Smooth muscle cell (in vitro differentiated cells): ENCODE measurements around the gene PAPLN. TPM values are rescaled to one million over a fixed set of nuclear protein-coding genes. Genes with fewer than 3 reads are reported as not detected.

Source experiments
- DNase-seq: peaks from one replicate; lab custom pipeline; 2025; ENCODE audit not compliant: unreplicated experiment; lab: John Stamatoyannopoulos, UW
- H2AFZ ChIP-seq: fragments of 200-600 bp; sonication (generic); 2 replicates; pipeline ENCODE4 v1.6.0; 2016; ENCODE audit warnings: antibody characterized with exemption, low read depth, mild to moderate bottlenecking
- H3F3A ChIP-seq: fragments of 200-600 bp; sonication (generic); 2 replicates; pipeline ENCODE4 v1.6.0; 2017; ENCODE audit warnings: antibody characterized with exemption, low read depth
- H3K27ac ChIP-seq: fragments of 200-600 bp; sonication (generic); 2 replicates; pipeline ENCODE4 v1.5.1; 2016; ENCODE audit warnings: low read depth, mild to moderate bottlenecking
- H3K27me3 ChIP-seq: fragments of 200-600 bp; sonication (generic); 2 replicates; pipeline ENCODE4 v1.6.1; 2016; ENCODE audit warnings: low read depth, mild to moderate bottlenecking
- H3K36me3 ChIP-seq: fragments of 200-600 bp; sonication (generic); 2 replicates; pipeline ENCODE4 v1.5.1; 2016; ENCODE audit warnings: low read depth
- H3K4me1 ChIP-seq: fragments of 200-600 bp; sonication (generic); 2 replicates; pipeline ENCODE4 v1.5.1; 2016; ENCODE audit warnings: low read depth
- H3K4me2 ChIP-seq: fragments of 200-600 bp; sonication (generic); 2 replicates; pipeline ENCODE4 v1.6.0; 2016; ENCODE audit warnings: mild to moderate bottlenecking
- H3K4me3 ChIP-seq: fragments of 200-600 bp; sonication (generic); 2 replicates; pipeline ENCODE4 v1.5.1; 2016; ENCODE audit warnings: mild to moderate bottlenecking
- H3K79me2 ChIP-seq: fragments of 200-600 bp; sonication (generic); 2 replicates; pipeline ENCODE4 v1.6.0; 2016; ENCODE audit warnings: low read depth, mild to moderate bottlenecking
- H3K9ac ChIP-seq: fragments of 200-600 bp; sonication (generic); 2 replicates; pipeline ENCODE4 v1.6.0; 2016; ENCODE audit warnings: low read depth
- H3K9me3 ChIP-seq: fragments of 200-600 bp; sonication (generic); replicated peaks from 2 replicates; pipeline ENCODE4 v1.5.1; 2016; ENCODE audit warnings: low read depth
- H4K20me1 ChIP-seq: fragments of 200-600 bp; sonication (generic); 2 replicates; pipeline ENCODE4 v1.6.0; 2016; ENCODE audit warnings: low read depth
- WGBS: methylation state at CpG from one replicate; pipeline ENCODE4 v1.1.7; 2016; ENCODE audit warnings: low lambda C conversion rate; 5-methylcytosine and 5-hydroxymethylcytosine counted together
- polyA plus RNA-seq: library from polyadenylated mRNA; unstranded; fragments of >200 nt; fragmentation: Nextera tagmentation; extraction: Ambion mirVana; gene quantifications from 2 replicates; pipeline ENCODE4 v1.2.1, GENCODE V29; 2016
- total RNA-seq: library from RNA; depleted of rRNA; stranded (reverse); fragments of >200 nt; gene quantifications from 2 replicates; pipeline ENCODE4 v1.2.3, GENCODE V29; 2014
- TF ChIP-seq, protein P1 (sequence below): fragments of 200-600 bp; sonication (generic); IDR thresholded peaks from 2 replicates; pipeline ENCODE4 v1.5.1; 2017; ENCODE audit warnings: borderline replicate concordance, mild to moderate bottlenecking, antibody characterized with exemption; ENCODE audit not compliant: insufficient read depth, poor library complexity, severe bottlenecking

The PAPLN gene
- total and polyA plus RNA-seq, 2 experiments from 2014 or later: 1.5 to 3.3 TPM

DNA sequence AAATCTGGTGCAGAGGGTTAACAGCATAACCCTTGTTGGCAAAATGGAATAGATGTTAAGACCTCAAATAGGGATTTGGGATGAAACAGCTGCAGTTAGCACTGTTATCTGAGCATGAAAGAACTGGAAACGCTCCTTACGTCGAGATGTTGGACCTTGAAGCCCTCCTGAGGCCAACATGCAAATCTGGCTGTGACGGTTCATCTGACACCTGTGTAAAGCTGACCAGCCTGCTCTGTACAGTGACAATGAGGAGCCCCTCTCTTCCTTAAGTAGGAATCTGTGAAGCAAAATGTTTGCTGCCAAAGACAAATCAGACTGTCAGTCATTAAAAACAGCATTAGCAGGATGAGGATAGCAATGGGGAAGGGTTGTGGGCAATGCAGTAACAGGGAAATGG, 36.5 kb downstream of the PAPLN start:
- Histone ChIP-seq H3K79me2 (no peaks in the 10 kb centered on the region), H2AFZ (no peak overlapping the region), H3K4me2 (no peak overlapping the region), H3K27ac (no peak overlapping the region), H3K36me3 (peaks cover 5% of the 10 kb centered on the region), H3K4me3 (no peak overlapping the region), H3K9me3 (no peaks in the 10 kb centered on the region), H3K4me1 (no peaks in the 10 kb centered on the region), H4K20me1 (peaks cover 4% of the 10 kb centered on the region), H3K27me3 (no peaks in the 10 kb centered on the region), H3F3A (peaks cover 3% of the 10 kb centered on the region), H3K9ac (no peak overlapping the region)
- DNase-seq: no peak
- WGBS: 95% methylated on average over 4 of the region's 4 CpGs
- TF ChIP-seq, protein P1, sequence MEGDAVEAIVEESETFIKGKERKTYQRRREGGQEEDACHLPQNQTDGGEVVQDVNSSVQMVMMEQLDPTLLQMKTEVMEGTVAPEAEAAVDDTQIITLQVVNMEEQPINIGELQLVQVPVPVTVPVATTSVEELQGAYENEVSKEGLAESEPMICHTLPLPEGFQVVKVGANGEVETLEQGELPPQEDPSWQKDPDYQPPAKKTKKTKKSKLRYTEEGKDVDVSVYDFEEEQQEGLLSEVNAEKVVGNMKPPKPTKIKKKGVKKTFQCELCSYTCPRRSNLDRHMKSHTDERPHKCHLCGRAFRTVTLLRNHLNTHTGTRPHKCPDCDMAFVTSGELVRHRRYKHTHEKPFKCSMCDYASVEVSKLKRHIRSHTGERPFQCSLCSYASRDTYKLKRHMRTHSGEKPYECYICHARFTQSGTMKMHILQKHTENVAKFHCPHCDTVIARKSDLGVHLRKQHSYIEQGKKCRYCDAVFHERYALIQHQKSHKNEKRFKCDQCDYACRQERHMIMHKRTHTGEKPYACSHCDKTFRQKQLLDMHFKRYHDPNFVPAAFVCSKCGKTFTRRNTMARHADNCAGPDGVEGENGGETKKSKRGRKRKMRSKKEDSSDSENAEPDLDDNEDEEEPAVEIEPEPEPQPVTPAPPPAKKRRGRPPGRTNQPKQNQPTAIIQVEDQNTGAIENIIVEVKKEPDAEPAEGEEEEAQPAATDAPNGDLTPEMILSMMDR: no peak

DNA sequence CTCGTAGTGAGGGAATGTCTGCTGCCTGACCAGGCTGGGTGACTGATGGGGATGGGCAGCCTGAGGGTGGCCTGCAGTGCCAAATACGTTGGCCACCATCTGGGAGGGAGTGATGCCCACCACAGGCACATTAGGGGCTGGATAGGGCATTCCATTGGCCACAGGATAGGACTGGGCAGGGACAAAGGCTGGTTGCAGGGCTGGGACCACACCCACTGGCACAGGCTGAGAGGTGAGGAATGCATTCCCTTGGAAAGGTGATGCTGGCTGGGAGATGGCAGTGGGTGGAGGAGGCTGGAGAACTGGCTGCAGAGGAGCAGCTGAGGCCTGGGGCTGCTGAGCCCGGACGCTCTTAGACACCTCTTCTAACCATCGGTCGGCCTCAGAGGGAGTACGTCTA, 39.5 kb downstream of the PAPLN start:
- Histone ChIP-seq H2AFZ (no peak overlapping the region), H3K9ac (no peak overlapping the region), H3K27ac (no peak overlapping the region), H3F3A (peaks cover 3% of the 10 kb centered on the region), H3K4me3 (no peak overlapping the region), H4K20me1 (peaks cover 4% of the 10 kb centered on the region), H3K4me1 (no peaks in the 10 kb centered on the region), H3K27me3 (no peaks in the 10 kb centered on the region), H3K79me2 (no peaks in the 10 kb centered on the region), H3K9me3 (no peaks in the 10 kb centered on the region), H3K4me2 (no peak overlapping the region), H3K36me3 (peaks cover 11% of the 10 kb centered on the region)
- 98% methylated on average over 7 of the region's 7 CpGs for WGBS
- no peak for DNase-seq
- TF ChIP-seq, protein P1: no peak

DNA sequence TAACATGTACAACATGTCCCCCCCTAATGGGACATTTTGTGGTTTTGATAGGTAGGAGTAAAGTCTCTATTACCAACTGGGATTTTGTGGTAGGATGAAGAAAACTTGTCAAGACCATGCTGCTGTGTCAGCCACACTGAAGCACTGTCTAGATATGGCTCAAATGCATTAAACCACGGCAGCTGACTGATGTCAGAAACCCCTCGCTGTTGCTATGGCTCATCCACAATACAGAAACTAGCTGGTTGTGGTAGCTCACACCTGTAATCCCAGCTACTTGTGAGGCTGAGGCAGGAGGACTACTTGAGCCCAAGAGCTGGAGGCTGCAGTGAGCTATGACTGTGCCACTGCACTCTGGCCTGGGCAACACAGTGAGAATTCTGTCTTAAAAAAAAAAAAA, 40.1 kb downstream of the PAPLN start:
- peaks cover 4% of the 10 kb centered on the region for H4K20me1 ChIP-seq
- no peaks in the 10 kb centered on the region for H3K4me1 ChIP-seq
- WGBS: 98% methylated on average over 2 of the region's 2 CpGs
- no peak overlapping the region for H3K4me3 ChIP-seq
- H2AFZ ChIP-seq: no peak overlapping the region
- no peaks in the 10 kb centered on the region for H3K27me3 ChIP-seq
- no peak for DNase-seq
- H3K36me3 ChIP-seq: peaks cover 13% of the 10 kb centered on the region
- no peak overlapping the region for H3K9ac ChIP-seq
- H3K9me3 ChIP-seq: no peaks in the 10 kb centered on the region
- TF ChIP-seq, protein P1: no peak
- peaks cover 3% of the 10 kb centered on the region for H3F3A ChIP-seq
- H3K27ac ChIP-seq: no peak overlapping the region
- H3K79me2 ChIP-seq: no peaks in the 10 kb centered on the region
- H3K4me2 ChIP-seq: no peak overlapping the region

DNA sequence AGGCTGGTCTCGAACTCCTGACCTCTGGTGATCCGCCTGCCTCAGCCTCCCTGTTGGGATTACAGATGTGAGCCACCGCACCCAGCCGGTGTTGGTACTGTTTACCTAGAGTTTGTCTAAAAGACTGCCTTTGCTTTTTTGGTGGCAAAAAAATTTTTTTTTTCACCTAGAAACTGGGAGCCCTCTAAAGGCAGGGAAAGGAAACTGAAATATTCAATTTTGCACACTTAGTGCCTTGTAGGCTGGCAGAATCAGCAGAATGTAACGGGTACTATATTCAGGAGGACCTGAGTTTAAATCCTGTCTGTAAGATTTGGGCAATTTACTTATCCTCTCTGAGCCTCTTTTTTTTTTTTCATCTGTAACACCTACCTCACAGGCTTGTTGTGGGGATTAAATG, 43.6 kb downstream of the PAPLN start:
- peaks cover 17% of the 10 kb centered on the region for H4K20me1 ChIP-seq
- no peak overlapping the region for H3K4me3 ChIP-seq
- TF ChIP-seq, protein P1: no peak
- H3K27me3 ChIP-seq: no peaks in the 10 kb centered on the region
- H3K36me3 ChIP-seq: peaks cover 26% of the 10 kb centered on the region
- no peak overlapping the region for H3K9ac ChIP-seq
- WGBS: 96% methylated on average over 5 of the region's 5 CpGs
- no peak overlapping the region for H2AFZ ChIP-seq
- H3K79me2 ChIP-seq: no peaks in the 10 kb centered on the region
- H3K9me3 ChIP-seq: no peaks in the 10 kb centered on the region
- no peak overlapping the region for H3K27ac ChIP-seq
- H3K4me1 ChIP-seq: peaks cover 10% of the 10 kb centered on the region
- H3F3A ChIP-seq: no peaks in the 10 kb centered on the region
- no peak for DNase-seq
- no peak overlapping the region for H3K4me2 ChIP-seq
